Activated naive CD8-positive, alpha-beta T cell (primary cell): ENCODE measurements around the gene ICAM2.

Experiments used
- H3K27ac Mint-ChIP-seq: one replicate; pipeline ENCODE4 v1.8.0; 2021; ENCODE audit warnings: mixed read lengths
- H3K27me3 Mint-ChIP-seq: one replicate; pipeline ENCODE4 v1.8.0; 2021; ENCODE audit warnings: mixed read lengths
- H3K36me3 Mint-ChIP-seq: one replicate; pipeline ENCODE4 v1.8.0; 2021; ENCODE audit warnings: mixed read lengths
- H3K4me1 Mint-ChIP-seq: one replicate; pipeline ENCODE4 v1.8.0; 2021; ENCODE audit warnings: low read depth, mixed read lengths
- H3K4me3 Mint-ChIP-seq: one replicate; pipeline ENCODE4 v1.8.0; 2021; ENCODE audit warnings: mild to moderate bottlenecking, mixed read lengths
- H3K9me3 Mint-ChIP-seq: one replicate; pipeline ENCODE4 v1.8.0; 2021; ENCODE audit warnings: low read depth, mixed read lengths

The ICAM2 gene

DNA sequence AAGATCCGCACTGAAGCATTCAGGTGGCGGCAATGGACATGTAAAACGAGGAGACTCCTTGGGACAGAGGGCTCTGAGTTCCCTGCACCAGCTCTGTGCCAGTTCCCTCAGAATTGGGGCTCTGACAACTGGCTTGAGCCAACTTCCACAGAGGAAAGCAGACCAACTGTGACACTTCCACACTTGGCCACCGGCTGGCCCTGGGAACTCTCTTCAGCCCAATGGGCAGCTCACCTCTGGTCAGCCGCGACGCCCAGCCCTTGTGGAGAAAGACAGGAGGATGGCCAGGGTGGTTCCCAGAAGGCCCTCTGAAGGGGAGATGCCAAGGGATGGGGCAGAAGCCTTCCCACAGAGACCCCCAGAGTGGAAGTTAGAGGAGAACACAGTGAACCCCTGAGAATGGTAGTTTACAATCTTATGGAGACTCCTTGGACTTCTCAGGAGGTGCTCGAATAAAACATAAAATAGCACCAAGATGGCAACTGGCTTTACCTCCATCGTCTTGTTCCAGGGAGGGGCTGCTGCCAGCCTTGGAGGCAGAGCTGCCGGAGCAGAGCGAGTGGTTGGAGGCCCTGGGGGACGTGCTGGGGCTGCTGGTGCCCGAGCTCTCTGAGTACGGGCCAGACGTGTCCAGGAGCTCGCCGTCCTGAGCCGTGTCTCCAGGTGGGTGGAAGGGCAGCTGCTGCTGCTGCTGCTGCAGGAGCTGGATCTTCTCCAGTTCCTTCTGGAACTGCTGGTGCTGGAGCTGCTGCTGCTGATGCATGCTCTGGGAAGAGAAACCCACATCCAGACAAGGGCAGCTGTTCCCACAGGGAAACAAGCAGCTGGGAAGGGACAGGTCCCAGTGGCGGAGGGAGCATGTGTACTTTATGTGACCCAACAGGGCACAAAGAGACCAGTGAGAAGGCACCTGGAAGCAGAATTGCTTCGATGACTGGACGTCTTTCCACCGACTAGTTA, 35.0 kb upstream of the ICAM2 start:
- Mint-ChIP-seq H3K4me3 (no peak overlapping the region), H3K36me3 (peaks cover 11% of the 10 kb centered on the region), H3K9me3 (no peaks in the 10 kb centered on the region), H3K4me1 (peaks cover 36% of the 10 kb centered on the region), H3K27ac (no peak overlapping the region), H3K27me3 (no peaks in the 10 kb centered on the region)

DNA sequence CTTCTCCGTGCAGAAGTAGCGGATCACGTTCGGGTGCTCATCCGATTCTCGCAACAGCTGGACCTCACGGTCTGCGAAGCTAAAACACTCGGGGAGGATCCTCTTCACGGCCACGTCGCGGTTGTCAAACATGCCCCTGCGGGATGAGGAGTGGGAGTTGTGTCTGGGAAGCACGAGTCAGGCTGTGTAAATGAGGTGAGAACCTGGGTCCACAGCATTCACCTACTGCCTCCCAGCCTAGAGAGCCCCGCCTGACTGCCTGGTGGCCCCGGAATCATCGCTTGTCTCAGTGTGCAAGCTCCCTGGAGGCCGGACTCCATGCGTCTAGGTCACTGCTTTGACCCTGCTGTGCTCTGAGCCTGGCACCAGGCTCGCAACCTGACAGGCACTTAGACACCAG, 33.9 kb upstream of the ICAM2 start:
- Mint-ChIP-seq H3K4me3 (no peak overlapping the region), H3K36me3 (peaks cover 8% of the 10 kb centered on the region), H3K4me1 (peaks cover 43% of the 10 kb centered on the region), H3K27me3 (no peaks in the 10 kb centered on the region), H3K27ac (no peak overlapping the region), H3K9me3 (no peaks in the 10 kb centered on the region)

DNA sequence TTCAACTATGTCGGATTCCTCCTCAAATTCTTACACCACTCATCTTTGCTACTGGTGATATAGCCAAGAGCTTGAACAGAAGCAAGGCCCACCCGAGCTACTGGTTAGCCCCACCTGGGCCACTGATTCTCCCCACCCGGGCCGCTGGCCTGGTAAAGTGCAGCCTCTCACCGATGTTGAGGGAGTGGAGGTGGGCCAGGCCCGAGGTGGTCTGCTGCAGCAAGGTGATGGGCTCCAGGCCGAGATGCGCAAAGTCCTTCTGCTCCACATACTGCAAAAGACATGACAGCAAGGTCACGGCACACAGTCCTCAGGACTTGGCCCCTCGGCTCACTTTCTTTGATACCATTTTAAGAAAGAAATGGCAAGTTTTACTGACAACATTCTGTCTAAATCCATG, 32.7 kb upstream of the ICAM2 start:
- H3K27ac Mint-ChIP-seq: peak overlapping the region; percentile 17

DNA sequence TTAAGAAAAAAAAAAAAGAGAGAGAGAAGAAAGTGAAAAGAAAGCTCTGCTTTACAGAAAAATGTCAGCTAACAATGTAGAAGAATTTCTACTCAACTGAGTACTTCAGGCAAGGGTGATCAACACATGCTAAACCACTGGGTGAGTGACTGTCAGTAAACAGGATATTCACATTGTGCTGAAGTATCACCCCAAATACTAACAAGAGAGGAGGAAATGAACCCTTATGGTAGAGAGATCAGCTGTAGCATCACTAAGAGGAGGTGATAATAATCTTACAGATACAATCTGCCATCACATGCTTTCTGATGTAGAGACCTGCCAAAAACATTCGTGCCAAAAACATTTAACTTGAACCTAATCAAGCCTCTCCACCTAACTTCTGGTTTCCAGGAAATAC, 30.7 kb upstream of the ICAM2 start:
- H3K4me3 Mint-ChIP-seq: peak overlapping the region; percentile 18
- H3K9me3 Mint-ChIP-seq: no peaks in the 10 kb centered on the region
- H3K36me3 Mint-ChIP-seq: peaks cover 10% of the 10 kb centered on the region
- peaks cover 34% of the 10 kb centered on the region for H3K4me1 Mint-ChIP-seq
- H3K27ac Mint-ChIP-seq: peak overlapping the region; percentile 82
- no peaks in the 10 kb centered on the region for H3K27me3 Mint-ChIP-seq

More for the DNA sequence above, 32.7 kb upstream of the ICAM2 start:
- H3K36me3 Mint-ChIP-seq: peaks cover 8% of the 10 kb centered on the region
- H3K27me3 Mint-ChIP-seq: no peaks in the 10 kb centered on the region
- no peaks in the 10 kb centered on the region for H3K9me3 Mint-ChIP-seq
- no peak overlapping the region for H3K4me3 Mint-ChIP-seq
- peaks cover 43% of the 10 kb centered on the region for H3K4me1 Mint-ChIP-seq

DNA sequence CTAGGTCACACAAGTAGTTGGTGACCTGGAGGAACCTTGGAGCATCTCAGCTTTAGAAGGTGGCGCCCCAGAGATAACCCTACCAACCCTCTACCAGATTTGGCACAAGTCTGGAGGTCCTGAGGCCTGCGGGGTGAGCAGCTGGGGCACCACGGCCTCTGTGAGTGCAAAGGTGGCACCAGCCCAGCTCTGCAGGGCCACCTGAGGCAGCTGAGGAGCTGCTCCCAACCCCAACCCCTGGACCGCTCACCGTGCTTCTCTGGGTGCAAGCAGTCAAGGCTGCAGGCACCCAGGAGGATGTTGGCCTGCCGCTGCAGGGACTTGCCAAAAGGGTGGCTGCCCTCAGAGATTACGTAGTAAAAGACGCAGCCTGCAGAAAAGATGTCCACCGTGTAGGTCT, 28.4 kb upstream of the ICAM2 start:
- H3K27me3 Mint-ChIP-seq: no peaks in the 10 kb centered on the region
- H3K9me3 Mint-ChIP-seq: no peaks in the 10 kb centered on the region
- H3K4me1 Mint-ChIP-seq: peaks cover 30% of the 10 kb centered on the region
- H3K4me3 Mint-ChIP-seq: no peak overlapping the region
- H3K27ac Mint-ChIP-seq: no peak overlapping the region
- peaks cover 18% of the 10 kb centered on the region for H3K36me3 Mint-ChIP-seq

DNA sequence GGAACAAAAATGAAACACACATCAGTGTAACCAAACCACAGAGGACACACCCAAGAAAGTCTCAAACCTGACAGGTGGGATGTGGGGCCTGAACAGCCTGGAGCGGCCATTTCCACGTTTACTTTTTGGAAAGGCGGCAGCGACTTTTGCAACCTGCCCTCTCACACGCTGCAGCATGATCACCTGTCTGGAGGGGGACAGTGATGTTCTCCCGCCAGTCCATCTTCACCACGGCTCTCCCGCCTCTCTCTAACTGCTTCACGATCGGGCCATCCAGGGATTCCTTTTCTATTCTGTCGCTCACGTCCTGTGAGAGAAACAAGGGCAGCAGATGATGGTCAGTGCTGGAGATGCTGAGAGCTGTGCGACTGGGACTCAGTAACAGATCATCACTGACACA, 24.7 kb upstream of the ICAM2 start:
- H3K36me3 Mint-ChIP-seq: peaks cover 16% of the 10 kb centered on the region
- H3K27ac Mint-ChIP-seq: no peak overlapping the region
- H3K27me3 Mint-ChIP-seq: no peaks in the 10 kb centered on the region
- H3K9me3 Mint-ChIP-seq: no peaks in the 10 kb centered on the region
- no peak overlapping the region for H3K4me3 Mint-ChIP-seq
- peaks cover 7% of the 10 kb centered on the region for H3K4me1 Mint-ChIP-seq

DNA sequence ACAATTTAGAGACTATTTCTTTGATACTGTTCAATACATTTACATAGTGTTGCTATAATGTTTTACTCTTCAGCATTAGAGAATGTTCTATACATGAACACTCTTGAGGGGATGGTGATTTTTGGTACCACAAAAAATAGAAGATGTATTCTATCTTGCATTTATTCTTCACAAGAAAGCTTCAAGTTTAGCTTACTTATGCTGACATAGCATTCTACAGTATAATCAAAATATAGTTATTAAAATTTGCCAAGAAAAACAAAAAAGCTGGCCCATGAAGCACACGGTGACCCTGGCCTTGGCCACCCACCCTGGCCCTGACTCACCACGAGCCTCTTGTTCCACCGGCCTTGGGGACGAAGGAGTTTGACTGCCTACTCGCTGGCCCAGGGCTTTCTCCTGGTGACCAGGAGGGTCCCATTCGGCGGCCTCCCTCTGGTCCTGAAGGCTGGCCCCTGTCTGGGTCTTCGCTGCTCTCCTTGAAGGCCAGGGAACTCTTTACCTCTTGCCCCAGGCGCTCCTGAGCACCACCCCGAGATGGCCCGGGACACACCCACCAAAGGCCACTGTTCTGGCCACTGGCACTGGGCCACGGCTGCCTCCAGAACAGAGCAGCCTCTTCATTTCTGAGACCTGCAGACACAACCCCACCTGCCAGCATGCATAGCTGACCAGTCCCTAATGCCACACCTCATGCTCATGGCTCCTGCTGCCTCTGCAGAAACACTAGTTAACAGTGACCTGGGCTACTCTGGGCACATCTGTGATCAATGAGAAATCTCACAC, 22.5 kb upstream of the ICAM2 start:
- peaks cover 14% of the 10 kb centered on the region for H3K36me3 Mint-ChIP-seq
- no peak overlapping the region for H3K4me3 Mint-ChIP-seq
- no peaks in the 10 kb centered on the region for H3K4me1 Mint-ChIP-seq
- no peaks in the 10 kb centered on the region for H3K27me3 Mint-ChIP-seq
- no peaks in the 10 kb centered on the region for H3K9me3 Mint-ChIP-seq
- H3K27ac Mint-ChIP-seq: no peak overlapping the region

DNA sequence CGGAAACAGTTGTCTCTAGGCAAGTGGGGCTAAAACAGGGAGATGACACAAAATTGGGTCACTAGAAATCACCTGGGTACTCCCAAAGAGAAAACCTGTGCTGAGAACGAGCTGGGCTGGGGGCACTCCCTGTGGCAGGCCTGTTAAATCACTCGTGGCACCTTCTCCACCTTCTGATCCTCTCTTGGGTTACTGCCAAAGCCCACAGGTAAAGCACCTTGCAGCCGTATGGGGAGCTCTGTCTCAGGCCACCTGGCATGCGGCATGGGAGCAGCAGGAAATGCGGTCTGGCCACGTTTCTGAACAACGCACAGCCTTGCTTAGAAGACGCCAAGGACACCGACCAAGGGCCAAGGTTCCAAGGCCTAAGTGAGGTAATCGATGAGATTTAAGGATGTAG, 21.5 kb upstream of the ICAM2 start:
- Mint-ChIP-seq H3K27ac (no peak overlapping the region), H3K27me3 (no peaks in the 10 kb centered on the region), H3K36me3 (peaks cover 14% of the 10 kb centered on the region), H3K9me3 (no peaks in the 10 kb centered on the region), H3K4me3 (no peak overlapping the region), H3K4me1 (no peaks in the 10 kb centered on the region)

DNA sequence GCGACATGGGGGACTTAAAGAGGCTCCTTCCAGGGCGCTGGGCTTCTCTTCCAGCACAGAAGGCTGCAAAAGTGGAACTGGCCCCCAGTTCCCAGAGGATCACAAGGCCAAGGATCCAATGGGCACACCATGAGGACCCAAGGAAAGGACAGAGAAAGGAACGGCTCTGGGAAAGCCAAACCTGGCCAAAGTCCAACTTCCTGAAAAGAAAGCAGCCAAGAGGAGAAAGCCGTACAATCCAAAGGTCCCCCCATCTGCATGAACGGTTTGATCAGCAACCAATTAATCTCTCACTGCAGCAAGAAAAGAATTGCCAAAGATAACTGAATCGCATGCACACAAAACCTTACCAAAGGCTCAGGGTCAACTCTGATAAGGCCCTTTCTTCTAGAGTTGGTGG, 19.8 kb upstream of the ICAM2 start:
- H3K4me1 Mint-ChIP-seq: no peaks in the 10 kb centered on the region
- peaks cover 8% of the 10 kb centered on the region for H3K36me3 Mint-ChIP-seq
- no peak overlapping the region for H3K4me3 Mint-ChIP-seq
- no peak overlapping the region for H3K27ac Mint-ChIP-seq
- H3K9me3 Mint-ChIP-seq: no peaks in the 10 kb centered on the region
- no peaks in the 10 kb centered on the region for H3K27me3 Mint-ChIP-seq

DNA sequence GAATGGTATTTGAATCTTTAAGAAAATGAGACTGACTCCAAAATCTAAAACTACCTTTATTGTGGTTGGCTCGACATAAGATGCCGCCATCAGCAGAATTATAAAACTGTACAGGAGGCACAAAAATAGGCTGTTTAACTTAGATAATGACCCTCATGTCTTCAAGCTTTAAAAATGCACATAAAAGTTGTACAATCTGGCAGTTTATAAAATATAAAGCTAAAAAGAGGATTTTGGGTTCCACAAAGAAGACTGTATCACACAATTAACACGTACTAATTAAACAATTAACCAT, 18.6 kb upstream of the ICAM2 start:
- Mint-ChIP-seq H3K9me3 (no peaks in the 10 kb centered on the region), H3K4me1 (no peaks in the 10 kb centered on the region), H3K4me3 (no peak overlapping the region), H3K27me3 (no peaks in the 10 kb centered on the region), H3K36me3 (peaks cover 2% of the 10 kb centered on the region), H3K27ac (no peak overlapping the region)

DNA sequence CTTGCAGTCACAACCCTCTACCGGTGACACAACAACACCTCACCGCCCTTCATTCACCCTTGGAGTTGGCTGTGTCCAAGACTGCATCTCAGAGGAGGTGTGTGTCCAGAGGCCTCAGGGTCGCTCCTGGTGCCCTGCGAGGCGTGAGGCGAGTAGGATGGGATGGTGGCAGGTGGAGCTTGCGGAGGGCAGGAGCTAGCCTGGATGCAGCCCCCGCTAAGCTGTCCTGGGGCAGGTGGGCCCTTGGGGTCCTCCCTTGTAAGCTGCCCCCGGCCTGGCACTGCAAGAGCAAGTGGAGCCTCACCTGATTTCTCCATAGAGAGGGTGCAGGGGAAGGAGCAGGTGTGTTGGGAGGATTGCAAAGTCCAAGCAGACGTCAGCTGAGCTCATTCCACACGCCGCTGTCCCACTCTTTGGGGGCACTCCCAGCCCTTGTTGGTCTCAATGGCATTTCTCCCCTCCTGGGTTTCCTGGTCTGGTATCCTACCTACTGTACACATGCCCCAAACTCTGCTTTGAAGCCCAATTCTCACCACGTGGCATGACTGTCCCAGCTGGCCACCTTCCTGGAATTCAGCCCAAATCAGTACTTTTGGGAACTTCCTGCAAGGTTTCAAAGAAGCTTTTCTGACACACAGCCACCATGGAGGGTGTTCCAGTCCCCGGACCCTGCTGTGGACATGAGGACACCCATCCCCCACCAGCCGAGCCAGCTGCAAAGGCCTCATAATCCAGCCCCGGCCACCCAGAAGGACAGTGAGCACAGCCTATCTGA, 18.1 kb upstream of the ICAM2 start:
- no peaks in the 10 kb centered on the region for H3K4me1 Mint-ChIP-seq
- H3K36me3 Mint-ChIP-seq: peaks cover 2% of the 10 kb centered on the region
- H3K27me3 Mint-ChIP-seq: no peaks in the 10 kb centered on the region
- H3K9me3 Mint-ChIP-seq: no peaks in the 10 kb centered on the region
- no peak overlapping the region for H3K27ac Mint-ChIP-seq
- H3K4me3 Mint-ChIP-seq: no peak overlapping the region

DNA sequence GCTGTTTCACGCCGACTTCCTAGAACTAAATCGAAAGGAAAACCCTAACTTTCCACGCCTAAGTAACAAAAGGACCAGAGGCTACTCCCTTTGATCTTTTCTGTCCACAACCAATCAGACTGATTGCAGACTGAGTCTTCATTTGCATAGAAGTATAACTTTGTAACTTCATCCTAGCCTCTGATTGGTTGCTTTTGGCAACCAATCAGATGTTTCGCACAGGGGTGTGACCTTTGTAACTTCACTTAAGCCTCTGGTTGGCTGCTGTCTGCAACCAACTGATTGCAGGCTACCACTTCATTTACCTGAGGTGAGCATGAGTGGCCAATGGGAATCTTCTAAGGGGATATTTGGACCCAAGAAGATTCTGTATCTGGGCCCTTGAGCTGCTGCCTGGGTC, 17.4 kb upstream of the ICAM2 start:
- Mint-ChIP-seq H3K27ac (no peak overlapping the region), H3K36me3 (peaks cover 2% of the 10 kb centered on the region), H3K4me1 (no peaks in the 10 kb centered on the region), H3K9me3 (no peaks in the 10 kb centered on the region), H3K4me3 (no peak overlapping the region), H3K27me3 (no peaks in the 10 kb centered on the region)

DNA sequence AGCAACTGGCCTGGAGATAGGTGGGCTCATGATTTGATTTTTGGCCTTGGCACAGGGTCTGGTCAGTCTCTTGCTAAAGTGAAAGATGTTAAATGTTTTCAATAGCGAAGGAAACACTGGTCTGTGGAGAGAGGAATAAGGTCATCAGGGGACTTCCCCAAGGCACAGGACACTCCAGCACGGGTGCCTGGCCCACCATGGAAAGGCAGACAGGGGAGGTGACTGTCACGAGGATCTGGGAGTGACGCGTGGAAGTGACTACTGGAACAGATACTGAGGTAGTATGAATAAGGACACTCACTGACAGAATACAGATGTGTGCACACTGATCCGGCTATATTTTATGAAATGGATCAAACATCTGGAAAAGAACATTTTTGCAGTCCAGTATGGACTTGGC, 16.7 kb upstream of the ICAM2 start:
- no peak overlapping the region for H3K4me3 Mint-ChIP-seq
- H3K9me3 Mint-ChIP-seq: no peaks in the 10 kb centered on the region
- no peaks in the 10 kb centered on the region for H3K27me3 Mint-ChIP-seq
- H3K36me3 Mint-ChIP-seq: peaks cover 2% of the 10 kb centered on the region
- H3K4me1 Mint-ChIP-seq: no peaks in the 10 kb centered on the region
- H3K27ac Mint-ChIP-seq: no peak overlapping the region

DNA sequence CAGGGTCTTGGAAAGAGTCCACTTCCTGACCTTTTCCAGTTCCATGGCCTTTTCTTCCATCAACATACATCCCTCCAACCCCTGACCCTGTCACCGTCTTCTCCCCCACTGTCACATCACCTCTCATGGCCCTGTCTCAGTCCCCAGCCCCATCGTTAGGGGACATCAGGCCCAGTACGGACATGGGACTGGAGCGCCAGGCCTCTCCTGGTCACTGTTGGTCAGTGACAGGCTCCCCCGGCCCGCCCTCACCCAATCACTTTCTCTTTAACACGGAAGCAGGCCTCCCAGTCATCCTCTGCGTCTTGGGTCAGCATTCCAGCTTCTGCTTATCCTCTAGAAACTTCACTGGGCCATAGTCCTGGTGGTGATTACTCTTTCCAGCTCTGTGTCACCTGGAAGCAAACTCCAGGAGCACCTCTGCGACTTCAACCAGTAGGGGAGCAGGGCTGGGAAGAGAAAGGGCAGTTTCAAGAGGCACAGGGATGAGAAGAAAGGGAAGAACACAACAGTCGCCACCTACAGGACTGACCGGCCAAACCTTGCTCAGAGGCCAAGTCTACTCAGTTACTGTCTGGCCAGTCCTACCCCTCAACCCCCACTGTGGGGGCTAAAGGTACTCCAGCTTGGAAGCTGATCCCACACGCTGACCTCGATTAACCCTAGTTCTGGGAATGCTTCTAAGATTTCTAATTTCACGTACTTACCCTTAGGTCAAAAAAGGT, 15.9 kb upstream of the ICAM2 start:
- no peaks in the 10 kb centered on the region for H3K4me1 Mint-ChIP-seq
- H3K27me3 Mint-ChIP-seq: no peaks in the 10 kb centered on the region
- no peaks in the 10 kb centered on the region for H3K36me3 Mint-ChIP-seq
- H3K27ac Mint-ChIP-seq: no peak overlapping the region
- no peak overlapping the region for H3K4me3 Mint-ChIP-seq
- H3K9me3 Mint-ChIP-seq: no peaks in the 10 kb centered on the region
